GM12801 (cell line): ENCODE measurements around the gene CENPL.

Source experiments
- TF ChIP-seq, protein P1 (sequence below): IDR thresholded peaks from one replicate; pipeline ENCODE4 v1.5.1; 2011; ENCODE audit warnings: control low read depth; ENCODE audit not compliant: insufficient read length; ENCODE audit errors: extremely low read depth

The CENPL gene

GRCh38 chr1:173852105-173852504 lies 27.4 kb upstream of the CENPL start:
- TF ChIP-seq, protein P1, sequence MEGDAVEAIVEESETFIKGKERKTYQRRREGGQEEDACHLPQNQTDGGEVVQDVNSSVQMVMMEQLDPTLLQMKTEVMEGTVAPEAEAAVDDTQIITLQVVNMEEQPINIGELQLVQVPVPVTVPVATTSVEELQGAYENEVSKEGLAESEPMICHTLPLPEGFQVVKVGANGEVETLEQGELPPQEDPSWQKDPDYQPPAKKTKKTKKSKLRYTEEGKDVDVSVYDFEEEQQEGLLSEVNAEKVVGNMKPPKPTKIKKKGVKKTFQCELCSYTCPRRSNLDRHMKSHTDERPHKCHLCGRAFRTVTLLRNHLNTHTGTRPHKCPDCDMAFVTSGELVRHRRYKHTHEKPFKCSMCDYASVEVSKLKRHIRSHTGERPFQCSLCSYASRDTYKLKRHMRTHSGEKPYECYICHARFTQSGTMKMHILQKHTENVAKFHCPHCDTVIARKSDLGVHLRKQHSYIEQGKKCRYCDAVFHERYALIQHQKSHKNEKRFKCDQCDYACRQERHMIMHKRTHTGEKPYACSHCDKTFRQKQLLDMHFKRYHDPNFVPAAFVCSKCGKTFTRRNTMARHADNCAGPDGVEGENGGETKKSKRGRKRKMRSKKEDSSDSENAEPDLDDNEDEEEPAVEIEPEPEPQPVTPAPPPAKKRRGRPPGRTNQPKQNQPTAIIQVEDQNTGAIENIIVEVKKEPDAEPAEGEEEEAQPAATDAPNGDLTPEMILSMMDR = no peak

GRCh38 chr1:173832748-173833147 lies 8.1 kb upstream of the CENPL start:
- TF ChIP-seq, protein P1 = no peak

DNA sequence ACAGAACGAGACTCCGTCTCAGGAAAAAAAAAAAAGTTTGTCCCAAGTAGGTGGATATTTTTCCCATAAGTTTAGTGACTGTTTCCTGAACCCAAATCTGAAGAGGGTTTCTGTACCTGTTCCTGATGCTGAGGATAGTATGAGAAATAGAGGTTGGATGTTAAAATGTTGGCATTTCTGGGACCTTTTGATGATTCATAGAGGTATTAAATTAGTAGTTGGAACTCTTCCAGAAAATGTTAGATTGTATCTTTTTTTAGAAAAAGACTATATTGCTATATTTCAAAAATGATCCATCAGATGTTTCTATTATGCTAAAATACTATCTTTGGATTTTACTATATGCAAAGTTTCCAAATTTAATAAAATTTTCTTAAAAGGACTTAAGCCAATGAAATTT lies 2.9 kb upstream of the CENPL start:
- TF ChIP-seq, protein P1 = no peak

- TF ChIP-seq, protein P1 = no peak
Measured at GRCh38 chr1:173823781-173824314, 835 bp downstream of the CENPL start.

DNA sequence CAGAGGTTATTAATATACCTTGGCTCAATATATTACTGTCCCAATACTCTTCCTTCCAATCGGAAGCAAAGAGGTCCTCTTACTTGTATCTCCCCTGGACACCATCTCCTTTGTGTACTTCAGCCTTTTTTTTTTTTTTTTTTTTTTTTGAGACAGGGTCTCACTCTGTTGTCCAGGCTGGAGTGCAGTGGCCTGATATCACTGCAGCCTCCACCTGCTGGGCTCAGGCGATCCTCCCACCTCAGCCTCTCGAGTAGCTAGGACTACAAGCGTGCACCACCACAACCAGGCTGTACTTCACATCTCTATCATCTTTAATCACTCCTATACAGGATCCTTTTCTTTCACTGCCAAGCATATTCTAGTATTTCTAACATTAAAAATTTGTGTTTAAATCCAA lies 3.0 kb downstream of the CENPL start:
- TF ChIP-seq, protein P1 = no peak

GRCh38 chr1:173818459-173818858 lies 6.2 kb downstream of the CENPL start:
- TF ChIP-seq, protein P1 = no peak

DNA sequence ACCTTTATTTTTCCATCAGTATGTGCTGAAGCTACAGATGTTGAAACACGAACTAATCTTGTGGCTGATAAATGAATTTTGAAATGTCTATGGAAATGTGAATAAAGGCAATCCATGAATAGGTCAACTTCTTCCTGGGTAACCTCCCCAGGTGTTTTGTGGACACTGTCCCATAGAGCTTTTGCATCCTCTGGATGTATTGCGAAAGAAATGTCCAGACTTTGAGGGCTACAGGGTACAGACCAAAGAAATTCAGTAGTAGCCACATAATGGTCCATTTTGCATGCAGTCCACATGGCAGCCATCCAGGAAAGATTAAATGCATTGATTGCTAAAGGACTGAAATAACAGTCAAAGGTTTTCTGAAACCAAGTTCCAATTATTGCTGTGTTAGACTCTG lies 21.7 kb downstream of the CENPL start:
- TF ChIP-seq, protein P1 = no peak

DNA sequence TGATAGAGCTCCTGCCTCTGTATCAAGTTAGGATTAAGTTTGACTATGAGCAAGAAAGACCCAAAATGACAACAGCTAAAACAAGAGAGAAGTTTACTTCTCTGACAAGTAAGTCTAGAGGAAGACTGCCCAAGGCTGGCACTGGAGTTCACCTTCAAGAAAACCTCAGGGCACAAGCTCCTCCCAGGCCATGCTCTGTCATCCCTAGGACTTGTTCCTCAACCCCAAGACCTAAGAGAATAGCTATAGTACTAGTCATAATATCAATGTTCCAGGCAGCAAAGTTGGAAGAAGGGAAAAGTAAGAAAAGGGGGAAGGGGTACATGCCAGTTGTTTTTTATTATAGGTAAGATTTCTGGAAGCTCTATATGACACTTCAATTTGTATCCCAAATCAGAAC lies 26.6 kb downstream of the CENPL start:
- TF ChIP-seq, protein P1 = no peak
